Hypothalamus (tissue), 51 donors: ENCODE results near the gene APMAP.
"Not testable (repeated sequence)": the region's sequence is repeated elsewhere in the genome, so short reads cannot be mapped to it uniquely, and the experiment has no call there.

ENCODE experiments used
- DNase-seq, 51 donors: peaks; one replicate each; lab custom pipeline; 2025; lab: John Stamatoyannopoulos, UW

APMAP gene

DNA sequence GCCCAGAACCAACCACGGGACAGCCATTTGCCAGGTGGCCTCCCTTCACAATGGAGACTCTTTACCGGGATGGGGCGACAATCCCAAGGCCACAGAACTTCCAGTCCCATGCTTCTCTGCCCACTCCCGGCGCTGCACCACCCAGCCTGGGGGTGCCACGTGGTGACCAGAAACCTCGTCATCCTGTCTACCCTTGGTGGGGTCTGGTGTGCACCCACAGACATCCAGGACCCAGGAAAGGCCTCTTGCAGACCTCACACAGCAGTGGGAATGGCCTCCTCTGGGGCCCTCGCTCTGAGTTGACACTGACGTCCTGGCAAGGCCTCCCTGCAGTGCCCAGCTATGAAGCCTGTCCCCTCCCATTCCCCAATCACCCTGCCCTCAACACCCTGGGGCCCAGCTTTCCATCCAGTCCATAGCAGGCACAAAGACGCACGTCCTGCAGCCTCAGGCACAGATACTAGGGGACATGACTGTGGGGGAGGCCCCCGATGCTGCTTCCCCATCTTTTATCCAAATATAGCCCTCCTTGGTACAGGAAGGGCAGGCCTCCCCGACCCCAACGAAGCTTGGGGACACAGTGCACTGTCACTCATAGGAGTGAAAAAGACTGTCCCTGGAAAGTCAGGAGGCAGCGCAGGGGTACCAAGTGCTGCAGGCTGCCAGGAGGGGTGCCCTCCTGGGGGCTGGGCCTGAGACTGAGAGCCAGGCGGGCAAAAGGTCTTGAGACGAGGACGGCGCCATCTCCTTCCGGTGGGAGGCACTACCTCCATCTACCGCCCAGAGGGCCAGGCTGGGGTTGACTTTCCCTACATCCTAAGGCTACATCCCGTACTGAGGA is 36.3 kb downstream of the APMAP start:
- DNase-seq = no peak

DNA sequence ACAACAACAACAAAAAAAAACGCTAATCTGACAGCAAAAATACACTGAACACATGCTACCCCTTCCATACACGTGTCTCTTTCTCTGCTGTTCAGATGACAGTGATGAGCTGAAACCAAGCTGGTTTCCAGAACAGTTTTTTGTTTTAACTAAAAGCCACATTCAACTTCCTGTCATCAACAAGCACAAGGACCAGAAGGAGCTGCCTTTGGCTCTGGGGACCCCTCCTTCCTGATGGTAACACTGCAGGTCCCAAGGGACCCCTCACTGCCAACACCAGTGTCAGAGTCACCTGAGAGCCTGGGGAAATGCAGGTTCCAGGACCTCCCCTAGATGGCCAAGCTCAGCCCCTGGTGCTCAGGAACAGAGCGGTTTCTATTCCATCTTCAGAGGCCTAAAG is 37.5 kb downstream of the APMAP start:
- DNase-seq = no peak

DNA sequence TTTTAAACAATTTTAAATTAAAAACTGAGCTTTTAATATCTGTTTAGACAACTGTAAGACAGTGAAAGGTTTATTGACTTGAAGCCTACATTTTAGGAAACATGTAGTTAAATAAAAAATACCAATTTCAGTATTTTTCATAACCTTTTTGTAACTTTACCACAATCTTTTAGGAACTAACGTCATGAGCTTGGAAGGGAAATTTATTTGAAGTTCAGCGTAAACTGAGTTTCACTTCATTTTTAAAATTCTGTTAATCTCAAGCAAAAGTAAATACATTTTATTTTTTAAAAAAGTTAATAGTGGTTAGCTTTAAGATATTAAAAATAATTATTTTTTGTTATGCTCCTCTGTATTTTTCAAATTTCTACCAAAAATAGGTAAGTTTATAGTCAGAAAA is 38.0 kb downstream of the APMAP start:
- DNase-seq = no peak

DNA sequence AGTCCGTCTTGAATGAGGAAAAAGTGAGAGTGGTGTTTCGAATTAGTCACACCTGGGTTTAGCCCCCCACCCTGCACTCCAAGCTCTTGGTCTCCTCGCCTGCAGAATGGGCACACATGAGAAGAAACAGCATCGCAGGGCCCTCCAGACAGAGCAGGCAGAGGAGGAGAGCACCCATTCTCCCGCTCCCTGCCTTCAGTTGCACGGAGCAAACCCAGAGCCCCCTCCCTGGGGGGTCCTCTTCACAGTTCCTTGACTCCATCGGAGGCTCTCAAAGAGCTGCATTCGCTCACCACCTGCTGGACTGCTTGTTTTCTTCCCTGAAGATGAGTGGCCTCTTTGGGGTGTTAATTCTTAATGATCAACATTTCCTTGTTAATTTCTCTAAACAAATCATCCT is 38.4 kb downstream of the APMAP start:
- no peak for DNase-seq

DNA sequence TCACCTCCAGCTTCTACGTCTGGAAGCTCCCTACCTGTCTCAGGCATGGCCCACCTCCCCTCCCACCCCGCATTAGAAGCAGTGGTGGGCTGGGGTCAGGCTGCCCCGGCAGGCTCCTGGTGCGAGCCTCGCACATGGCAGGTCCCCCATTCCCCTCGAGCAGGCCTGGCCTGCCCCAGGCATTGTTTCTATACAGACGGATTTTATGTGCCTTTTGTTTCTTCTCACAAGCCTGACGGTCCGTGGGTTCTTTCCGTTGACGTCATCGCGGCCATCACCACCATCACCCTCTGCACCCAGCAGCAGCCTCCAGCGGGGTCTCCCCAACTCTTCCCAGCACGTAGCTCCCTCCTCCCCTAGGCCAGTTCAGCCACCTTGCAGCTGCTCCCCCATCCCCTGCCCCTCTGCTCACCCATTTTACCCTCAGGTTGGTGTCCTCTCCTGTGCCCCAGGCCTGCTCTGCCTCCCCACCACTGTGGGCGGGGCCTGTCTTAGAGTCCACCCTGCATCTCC is 38.9 kb downstream of the APMAP start:
- DNase-seq = no peak

DNA sequence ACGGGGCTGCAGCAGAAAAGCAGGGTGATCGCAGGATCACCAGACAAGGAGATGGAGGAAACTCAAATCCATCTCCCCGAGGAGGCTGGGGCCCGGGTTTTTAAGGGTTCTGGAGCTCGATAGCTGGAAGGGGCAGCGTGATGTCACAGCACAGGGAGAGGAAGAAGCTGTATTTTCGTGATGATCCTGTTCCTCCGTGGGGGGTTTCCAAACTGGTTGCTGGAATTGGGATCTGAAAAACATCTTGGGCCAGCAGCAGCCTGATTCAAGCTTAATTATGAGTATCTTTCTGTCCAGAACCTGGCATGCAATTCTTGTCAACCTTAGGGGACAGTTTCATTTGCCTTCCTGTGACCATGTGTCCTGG is 39.4 kb downstream of the APMAP start:
- DNase-seq = no peak

DNA sequence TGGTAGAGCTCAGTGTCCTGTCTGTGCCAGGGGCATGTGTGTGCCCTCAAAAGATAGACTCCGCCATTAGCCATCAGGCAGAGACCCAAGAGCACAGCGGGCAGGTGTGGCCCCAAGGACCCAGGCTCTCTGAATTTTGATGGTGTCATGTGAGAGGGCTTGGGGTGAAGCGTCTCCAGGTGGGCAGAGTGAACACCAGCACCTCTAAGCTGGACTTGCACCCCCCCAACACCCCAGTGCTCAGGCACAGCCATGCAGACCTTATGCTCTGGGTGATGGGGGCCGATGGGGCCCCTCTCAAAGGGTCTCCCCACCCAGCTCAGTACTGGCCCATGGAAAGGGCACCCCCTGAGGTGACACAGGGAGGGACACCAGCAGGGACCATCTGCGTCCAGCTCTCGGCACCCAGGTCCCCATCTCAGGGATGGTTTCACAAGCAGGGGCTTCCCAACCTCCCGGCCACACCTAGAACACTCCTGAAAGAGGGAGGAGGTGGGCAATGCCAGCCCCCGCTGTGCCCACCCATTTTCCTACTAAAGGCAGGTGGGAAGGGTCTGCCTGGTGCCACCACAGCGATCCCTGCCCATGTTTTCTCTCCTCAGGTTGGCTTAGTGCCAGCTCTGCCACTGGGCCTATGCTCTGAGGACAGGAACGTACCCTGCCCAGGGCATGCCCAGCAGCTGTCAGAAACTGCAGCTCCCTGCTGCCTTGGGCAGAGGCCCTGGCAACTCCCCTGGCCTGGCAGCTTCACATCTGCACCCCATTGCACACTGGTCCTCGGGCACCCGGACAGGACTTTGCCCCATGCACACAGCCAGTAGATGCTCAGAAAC is 40.0 kb downstream of the APMAP start:
- DNase-seq = no peak

DNA sequence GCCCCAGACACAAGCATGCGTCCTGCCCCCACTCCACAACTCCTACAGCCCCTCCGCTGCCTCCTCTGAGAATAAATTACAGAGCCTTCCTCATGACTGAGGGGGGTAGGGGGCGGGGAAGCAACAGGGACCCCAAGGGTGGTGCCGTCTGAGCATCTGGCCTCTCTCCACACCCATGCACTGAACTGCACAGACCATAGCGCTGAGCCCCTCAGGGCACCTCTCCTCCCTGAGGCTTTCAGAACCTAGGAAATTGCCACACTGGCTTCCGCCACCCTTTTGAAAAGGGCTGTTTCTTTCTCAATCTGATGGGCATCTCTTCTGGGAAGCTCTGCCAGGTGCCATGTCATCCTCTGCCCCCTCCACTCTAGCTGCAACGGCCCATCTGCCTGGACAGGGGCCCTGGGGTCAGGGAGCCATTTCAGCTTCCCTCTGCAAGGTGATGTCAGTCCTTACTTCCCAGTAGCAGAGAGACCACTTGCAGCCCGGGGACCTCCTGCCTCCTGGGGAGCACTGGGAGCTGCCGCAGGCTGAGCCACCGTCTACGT is 40.9 kb downstream of the APMAP start:
- DNase-seq = no peak

DNA sequence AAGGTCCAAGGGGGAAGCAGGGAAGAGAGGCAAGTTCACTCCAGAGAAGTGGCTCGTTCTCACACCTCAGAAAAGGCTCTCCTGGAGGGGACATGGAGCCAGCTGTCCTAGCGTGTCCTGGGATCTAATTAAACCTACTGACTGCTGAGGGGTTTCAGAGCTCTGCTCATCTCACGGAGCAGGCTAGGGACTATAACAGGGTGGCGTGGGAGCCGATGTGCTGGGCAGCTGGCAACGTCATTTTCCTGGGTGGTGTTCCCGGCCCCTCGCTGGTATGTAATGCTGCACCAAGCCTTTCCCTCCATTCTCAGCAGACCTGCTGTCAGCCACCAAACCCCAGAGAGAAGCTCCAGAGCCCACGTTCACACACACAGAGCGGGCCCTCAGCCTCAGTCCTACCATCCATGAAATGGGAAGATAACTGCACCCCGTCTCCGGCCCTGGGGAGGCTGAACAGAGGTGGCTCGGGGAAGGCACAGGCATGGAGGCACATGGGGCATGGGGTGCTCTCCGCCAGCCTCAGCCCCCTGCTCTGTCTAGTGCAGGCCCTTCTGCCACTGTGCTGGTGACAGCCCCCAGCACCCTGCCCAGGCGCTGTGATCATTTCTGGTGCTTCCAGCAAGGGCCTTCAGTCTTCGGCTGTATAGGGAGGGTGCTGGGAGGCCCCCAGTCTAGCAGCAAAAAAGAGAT is 41.6 kb downstream of the APMAP start:
- DNase-seq = no peak

DNA sequence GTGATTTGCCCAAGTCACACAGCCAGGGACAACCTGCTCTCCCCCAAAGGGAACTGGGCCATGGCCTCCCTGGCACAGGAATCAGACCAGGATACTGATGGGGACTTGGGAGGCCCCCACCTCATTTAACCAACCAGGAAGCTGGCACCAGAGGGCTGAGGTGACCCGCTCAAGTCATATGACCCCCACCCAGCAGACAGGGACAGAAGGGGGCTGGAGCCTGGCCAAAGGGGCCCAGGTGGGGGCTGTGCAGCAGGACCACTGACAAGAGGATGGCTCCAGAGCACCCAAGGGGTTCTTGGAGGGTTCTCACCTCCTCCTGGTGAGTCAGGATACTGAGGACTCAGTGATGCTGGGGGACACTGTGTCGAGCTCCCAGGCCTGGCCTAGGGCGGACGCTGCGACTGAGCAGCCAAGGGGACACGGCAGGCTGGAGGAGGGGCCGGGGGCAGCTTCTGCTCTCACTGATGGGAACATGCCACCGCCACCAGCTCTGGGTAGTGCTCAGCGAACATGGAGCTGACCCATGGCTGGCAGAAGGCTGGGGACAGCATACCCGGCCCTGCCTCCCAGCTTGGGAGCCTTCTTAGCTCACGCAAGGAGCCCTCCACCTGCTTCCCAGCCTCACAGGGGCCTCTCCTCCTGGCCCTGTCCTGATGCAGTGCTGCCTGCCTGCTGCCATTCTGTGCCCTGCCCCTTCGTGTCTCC is 42.3 kb downstream of the APMAP start:
- no peak for DNase-seq

DNA sequence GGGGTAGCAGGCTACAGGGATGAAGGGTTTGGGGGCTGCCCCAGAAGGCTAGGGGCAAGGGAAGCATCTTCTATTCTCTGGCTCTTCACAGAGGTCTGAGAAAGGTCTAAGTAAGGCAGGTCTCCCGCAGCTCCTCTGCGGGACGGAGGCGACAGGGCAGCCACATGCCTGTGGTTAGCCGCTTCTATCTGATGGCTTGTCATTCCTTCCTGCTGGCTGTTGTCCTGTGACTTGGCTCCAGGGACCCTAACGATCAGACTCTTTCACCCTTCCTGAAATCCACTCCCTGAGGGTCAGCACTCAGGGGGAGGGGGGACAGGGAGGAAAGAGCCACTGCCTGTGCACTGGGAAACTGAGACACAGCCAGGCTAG is 42.8 kb downstream of the APMAP start:
- no peak for DNase-seq

DNA sequence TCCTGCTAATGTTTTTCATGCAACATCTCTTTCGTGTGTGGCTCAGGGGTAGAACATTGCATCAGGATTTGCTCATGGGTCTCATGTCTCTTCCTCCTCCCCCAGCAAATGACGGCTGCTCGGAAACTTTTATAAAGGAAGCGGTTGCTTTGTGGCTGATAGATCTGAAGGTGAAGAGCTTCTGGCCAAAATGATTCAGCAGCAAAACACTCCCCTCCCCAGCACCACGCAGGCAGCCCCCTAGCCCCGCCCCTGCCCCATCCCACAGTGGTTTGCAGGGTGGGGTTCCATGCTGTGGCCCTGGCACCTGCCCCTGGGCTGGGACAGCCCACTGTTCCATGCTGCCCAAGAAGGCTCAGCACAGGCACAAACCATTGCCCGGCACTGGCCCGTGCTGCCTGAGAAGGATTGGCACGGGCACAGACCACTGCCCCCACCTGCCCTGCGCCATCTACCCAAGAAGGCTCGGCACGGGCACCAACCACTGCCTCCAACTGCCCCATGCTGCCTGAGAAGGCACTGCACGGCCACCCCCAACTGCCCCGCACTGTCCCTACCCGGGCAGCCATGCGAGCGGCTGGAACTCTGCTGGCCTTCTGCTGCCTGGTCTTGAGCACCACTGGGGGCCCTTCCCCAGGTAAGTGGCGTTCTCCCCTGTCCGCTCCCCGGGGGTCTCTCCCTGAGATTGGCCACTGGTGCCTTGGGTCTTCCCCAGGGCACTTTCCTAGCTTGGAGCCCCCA is 43.4 kb downstream of the APMAP start, which contains the start of gene CST7:
TSS of gene CST7 (plus strand) at position 331 of the 741 bp plus-strand sequence. CDS start at position 568, 237 bp downstream.
- peak in 2 of 51 donors; percentile 12 to 56 for DNase-seq

DNA sequence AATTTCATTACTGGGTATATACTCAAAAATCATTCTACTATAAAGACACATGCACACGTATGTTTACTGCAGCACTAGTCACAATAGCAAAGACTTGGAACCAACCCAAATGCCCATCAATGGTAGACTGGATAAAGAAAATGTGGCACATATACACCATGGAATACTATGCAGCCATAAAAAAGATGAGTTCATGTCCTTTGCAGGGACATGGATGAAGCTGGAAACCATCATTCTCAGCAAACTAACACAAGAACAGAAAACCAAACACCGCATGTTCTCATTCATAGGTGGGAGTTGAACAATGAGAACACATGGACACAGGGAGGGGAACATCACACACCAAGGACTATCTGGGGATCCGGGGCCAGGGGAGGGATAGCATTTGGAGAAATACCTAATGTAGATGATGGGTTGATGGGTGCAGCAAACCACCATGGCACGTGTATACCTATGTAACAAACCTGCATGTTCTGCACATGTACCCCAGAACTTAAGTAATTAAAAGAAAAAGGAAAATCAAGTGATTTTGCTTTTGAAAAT is 44.1 kb downstream of the APMAP start:
- DNase-seq = not testable (repeated sequence)

DNA sequence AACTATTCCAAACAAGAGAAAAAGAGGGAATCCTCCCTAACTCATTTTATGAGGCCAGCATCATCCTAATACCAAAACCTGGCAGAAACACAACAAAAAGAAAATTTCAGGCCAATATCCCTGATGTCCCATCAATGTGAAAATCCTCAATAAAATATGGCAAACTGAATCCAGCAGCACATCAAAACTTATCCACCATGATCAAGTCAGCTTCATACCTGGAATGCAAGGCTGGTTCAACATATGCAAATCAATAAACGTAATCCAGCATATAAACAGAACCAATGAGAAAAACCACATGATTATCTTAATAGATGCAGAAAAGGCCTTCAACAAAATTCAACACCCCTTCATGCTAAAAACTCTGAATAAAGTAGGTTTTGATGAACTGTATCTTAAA is 46.2 kb downstream of the APMAP start:
- DNase-seq = not testable (repeated sequence)

DNA sequence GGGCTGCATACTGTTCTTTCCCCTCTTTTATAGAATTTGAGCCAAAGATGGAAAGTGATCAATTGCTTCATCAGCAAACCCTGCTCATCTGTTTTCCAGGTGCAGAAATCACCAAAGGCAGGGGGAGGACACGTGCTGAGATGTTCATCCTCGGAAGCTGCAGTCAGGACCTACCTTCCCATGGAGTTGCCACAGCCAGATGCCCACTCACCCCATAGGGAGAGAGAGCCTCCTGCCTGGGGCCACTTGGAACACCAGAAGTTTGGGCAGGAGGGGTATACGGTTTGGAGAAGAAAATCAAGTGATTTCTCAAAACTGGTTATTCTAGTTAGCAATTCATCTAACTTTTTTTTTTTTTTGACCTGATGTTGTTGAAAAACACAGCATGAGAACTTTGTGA is 48.8 kb downstream of the APMAP start:
- no peak for DNase-seq

DNA sequence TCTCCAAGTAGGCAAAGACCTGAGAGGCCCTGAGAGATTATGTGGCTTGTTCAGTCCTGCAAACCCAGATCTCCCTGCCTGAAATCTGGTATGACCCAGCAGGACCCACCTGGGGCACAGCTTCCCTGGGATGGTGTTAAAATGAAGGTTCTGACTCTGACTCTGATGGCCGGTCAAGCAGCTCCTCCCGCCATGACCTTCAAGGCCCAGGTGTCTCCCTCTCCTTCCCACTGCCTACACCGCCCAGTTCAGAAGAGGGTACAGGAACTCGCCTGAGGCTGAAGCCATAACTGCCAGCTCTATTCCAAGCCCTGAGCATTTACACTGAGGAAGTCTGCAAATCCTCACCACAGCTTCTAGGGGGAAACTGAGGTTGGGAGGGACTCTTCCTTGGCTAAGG is 49.4 kb downstream of the APMAP start:
- DNase-seq = no peak

DNA sequence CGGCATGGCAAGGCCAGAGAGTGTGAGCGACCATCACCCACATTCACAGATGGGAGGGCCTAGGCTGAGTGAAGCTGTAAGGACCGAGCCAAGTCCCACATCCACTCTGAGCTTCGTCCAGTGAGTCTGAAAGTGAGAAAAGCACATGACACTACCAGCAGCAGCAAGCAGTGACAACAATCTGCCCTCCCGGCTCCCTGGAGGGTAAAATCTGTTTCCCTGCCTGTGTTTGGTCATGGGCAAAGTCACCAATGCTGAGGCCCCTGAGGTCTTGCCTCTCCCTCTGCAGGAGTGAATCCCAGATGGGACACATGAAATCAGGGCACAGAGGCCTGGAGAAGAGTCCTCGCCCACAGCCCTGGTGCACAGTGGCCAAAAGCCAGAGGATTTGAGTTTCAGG is 49.9 kb downstream of the APMAP start:
- no peak for DNase-seq

DNA sequence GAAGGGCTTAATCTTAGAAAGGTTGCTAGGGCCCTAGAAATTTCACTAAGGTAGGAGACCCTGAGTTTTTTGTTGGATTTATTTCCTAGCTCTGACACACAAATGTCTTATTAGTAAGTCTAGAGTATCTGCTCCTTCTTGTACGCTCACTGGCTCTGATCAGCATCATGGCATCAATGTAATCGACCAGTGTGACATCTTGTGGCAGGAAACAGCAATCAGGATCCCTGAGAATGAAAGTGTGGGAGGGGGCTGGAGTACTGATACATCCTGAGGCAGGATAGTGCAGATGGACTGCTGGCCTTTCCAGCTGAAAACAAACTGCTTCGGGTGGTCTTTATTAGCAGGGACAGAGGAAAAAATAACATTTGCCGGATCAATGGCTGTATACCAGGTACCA is 53.5 kb downstream of the APMAP start:
- DNase-seq = no peak

DNA sequence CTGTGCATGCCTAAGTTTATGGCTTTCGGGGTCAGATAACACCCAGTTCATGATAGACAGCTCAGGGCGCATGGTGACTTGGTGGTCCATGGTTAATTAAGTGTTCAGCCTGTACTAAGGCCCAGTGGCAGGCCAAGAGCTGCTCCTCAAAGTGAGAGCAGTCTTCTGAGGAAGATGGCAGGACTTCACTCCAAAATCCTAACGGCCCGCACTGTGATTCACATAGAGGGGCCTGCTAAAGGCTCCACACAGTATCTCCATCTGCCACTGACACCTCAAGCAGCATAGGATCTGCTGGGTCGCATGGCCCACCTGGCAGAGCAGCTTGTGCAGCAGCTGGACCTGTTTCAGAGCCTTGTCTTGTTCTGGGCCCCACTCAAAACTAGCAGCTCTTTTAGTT is 54.1 kb downstream of the APMAP start:
- DNase-seq = no peak
